Loucy (cell line): Measurements from ENCODE around the gene VPS52.
A peak's percentile ranks its signal among the peaks of the same experiment; 100 is the strongest.

Experiments
- H2AFZ ChIP-seq: fragments of 200-600 bp; sonication (generic); 2 replicates; pipeline ENCODE4 v1.6.0; 2016; ENCODE audit warnings: antibody characterized with exemption, mild to moderate bottlenecking, low read length, moderate library complexity
- H3F3A ChIP-seq: fragments of 200-600 bp; 2 replicates; pipeline ENCODE4 v1.6.0; 2016; ENCODE audit warnings: antibody characterized with exemption, low read depth, mild to moderate bottlenecking
- H3K27me3 ChIP-seq: fragments of 200-600 bp; sonication (generic); 2 replicates; pipeline ENCODE4 v1.6.1; 2014; ENCODE audit warnings: low read length, mild to moderate bottlenecking; ENCODE audit not compliant: insufficient read depth, poor library complexity, severe bottlenecking
- H3K36me3 ChIP-seq: fragments of 200-600 bp; sonication (generic); 2 replicates; pipeline ENCODE4 v1.6.1; 2016; ENCODE audit warnings: low read length; ENCODE audit not compliant: insufficient read depth
- H3K4me1 ChIP-seq: fragments of 200-600 bp; sonication (generic); 2 replicates; pipeline ENCODE4 v1.5.1; 2014; ENCODE audit warnings: low read length, mild to moderate bottlenecking; ENCODE audit not compliant: insufficient read depth, poor library complexity, severe bottlenecking
- H3K4me2 ChIP-seq: fragments of 200-600 bp; sonication (generic); 2 replicates; pipeline ENCODE4 v1.6.0; 2014; ENCODE audit warnings: antibody characterized with exemption, low read length, low read depth, mild to moderate bottlenecking; ENCODE audit not compliant: poor library complexity, severe bottlenecking
- H3K4me3 ChIP-seq: fragments of 200-600 bp; sonication (generic); 2 replicates; pipeline ENCODE4 v1.5.1; 2014; ENCODE audit warnings: low read length, mild to moderate bottlenecking, mixed read lengths; ENCODE audit not compliant: poor library complexity, severe bottlenecking
- H3K79me2 ChIP-seq: fragments of 200-600 bp; sonication (generic); 2 replicates; pipeline ENCODE4 v1.6.1; 2014; ENCODE audit warnings: low read length; ENCODE audit not compliant: insufficient read depth
- H3K9ac ChIP-seq: fragments of 200-600 bp; sonication (generic); 2 replicates; pipeline ENCODE4 v1.6.0; 2014; ENCODE audit warnings: mild to moderate bottlenecking, low read depth, low read length, moderate library complexity; ENCODE audit not compliant: poor library complexity, severe bottlenecking
- H3K9me2 ChIP-seq: fragments of 200-600 bp; sonication (generic); replicated peaks from 2 replicates; pipeline ENCODE4 v1.6.1; 2016; ENCODE audit warnings: low read depth, low read length, mixed read lengths
- H3K9me3 ChIP-seq: fragments of 200-600 bp; sonication (generic); 2 replicates; pipeline ENCODE4 v1.6.1; 2014; ENCODE audit warnings: mild to moderate bottlenecking, antibody characterized with exemption, low read length, low read depth; ENCODE audit not compliant: insufficient read depth
- H4K20me1 ChIP-seq: fragments of 200-600 bp; sonication (generic); 2 replicates; pipeline ENCODE4 v1.6.0; 2014; ENCODE audit warnings: antibody characterized with exemption, low read length, mild to moderate bottlenecking; ENCODE audit not compliant: insufficient read depth, poor library complexity, severe bottlenecking
- EZH2phosphoT487 ChIP-seq: fragments of 200-600 bp; IDR thresholded peaks from 2 replicates; pipeline ENCODE4 v1.6.1; 2018; ENCODE audit warnings: antibody characterized with exemption, mild to moderate bottlenecking, moderate library complexity, borderline replicate concordance
- TF ChIP-seq, protein P1 (sequence below): fragments of 200-600 bp; sonication (generic); conservative IDR thresholded peaks from 2 replicates; pipeline ENCODE4 v1.5.1; 2014; ENCODE audit warnings: mild to moderate bottlenecking, antibody characterized with exemption, low read length

The VPS52 gene

DNA sequence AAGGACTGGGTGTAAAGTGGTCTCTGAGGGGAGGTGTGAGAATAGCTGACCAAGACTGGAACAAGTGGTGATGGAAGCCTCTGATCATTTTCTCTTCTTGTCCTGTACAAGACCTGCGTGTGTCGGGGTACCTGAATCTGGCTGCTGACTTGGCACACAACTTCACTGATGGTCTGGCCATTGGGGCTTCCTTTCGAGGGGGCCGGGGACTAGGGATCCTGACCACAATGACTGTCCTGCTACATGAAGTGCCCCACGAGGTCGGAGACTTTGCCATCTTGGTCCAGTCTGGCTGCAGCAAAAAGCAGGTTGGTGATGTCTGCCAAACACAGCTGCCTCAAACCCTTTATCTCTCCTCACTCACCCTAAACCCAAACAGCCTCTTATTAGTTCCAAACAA, 68.9 kb downstream of the VPS52 start:
- Histone ChIP-seq H3K27me3 (no peaks in the 10 kb centered on the region), H3K4me2 (peak overlapping the region; percentile 98), H3K36me3 (peaks cover 14% of the 10 kb centered on the region; the same call in 1 of the 2 replicates), H3K4me3 (no peak overlapping the region), H3K79me2 (peaks cover 69% of the 10 kb centered on the region), H3F3A (0 out of 2 replicates have a peak, but pooled peaks cover 5% of the 10 kb centered on the region), H2AFZ (no peak overlapping the region), H3K9me3 (no peaks in the 10 kb centered on the region), H3K9me2 (no peaks in the 10 kb centered on the region), H3K9ac (no peak overlapping the region), H3K4me1 (peaks cover 60% of the 10 kb centered on the region), H4K20me1 (peaks cover 43% of the 10 kb centered on the region)
- TF ChIP-seq, protein P1, sequence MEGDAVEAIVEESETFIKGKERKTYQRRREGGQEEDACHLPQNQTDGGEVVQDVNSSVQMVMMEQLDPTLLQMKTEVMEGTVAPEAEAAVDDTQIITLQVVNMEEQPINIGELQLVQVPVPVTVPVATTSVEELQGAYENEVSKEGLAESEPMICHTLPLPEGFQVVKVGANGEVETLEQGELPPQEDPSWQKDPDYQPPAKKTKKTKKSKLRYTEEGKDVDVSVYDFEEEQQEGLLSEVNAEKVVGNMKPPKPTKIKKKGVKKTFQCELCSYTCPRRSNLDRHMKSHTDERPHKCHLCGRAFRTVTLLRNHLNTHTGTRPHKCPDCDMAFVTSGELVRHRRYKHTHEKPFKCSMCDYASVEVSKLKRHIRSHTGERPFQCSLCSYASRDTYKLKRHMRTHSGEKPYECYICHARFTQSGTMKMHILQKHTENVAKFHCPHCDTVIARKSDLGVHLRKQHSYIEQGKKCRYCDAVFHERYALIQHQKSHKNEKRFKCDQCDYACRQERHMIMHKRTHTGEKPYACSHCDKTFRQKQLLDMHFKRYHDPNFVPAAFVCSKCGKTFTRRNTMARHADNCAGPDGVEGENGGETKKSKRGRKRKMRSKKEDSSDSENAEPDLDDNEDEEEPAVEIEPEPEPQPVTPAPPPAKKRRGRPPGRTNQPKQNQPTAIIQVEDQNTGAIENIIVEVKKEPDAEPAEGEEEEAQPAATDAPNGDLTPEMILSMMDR: no peak
- no peak for TF ChIP-seq EZH2phosphoT487

DNA sequence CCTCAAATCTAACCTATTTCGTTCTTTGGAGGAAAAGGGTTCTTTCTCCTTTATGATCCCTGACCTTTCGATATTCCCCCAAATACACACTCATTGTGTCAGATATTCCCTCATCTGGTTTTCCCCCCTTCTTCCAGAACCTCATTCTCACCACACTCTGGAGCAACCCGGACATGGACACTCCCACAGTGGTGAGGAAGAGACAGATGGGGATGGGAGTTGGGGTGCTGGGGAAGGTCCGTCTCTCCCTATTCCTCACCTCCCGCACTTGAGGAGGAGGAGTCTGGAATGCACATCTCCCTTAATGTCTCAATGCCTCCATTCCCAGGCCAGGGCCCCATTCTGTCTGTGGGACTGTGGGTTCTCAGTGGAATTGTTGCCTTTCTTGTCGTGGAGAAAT, 69.7 kb downstream of the VPS52 start:
- H3K9me3 ChIP-seq: no peaks in the 10 kb centered on the region
- H3K9me2 ChIP-seq: no peaks in the 10 kb centered on the region
- H3K4me2 ChIP-seq: peak overlapping the region; percentile 98
- no peak overlapping the region for H2AFZ ChIP-seq
- peak overlapping the region; percentile 87 for H3K4me3 ChIP-seq
- peaks cover 65% of the 10 kb centered on the region for H3K4me1 ChIP-seq
- TF ChIP-seq EZH2phosphoT487: no peak
- TF ChIP-seq, protein P1: no peak
- peak overlapping the region; percentile 87 for H3K9ac ChIP-seq
- H3F3A ChIP-seq: 0 out of 2 replicates have a peak, but pooled peaks cover 5% of the 10 kb centered on the region
- no peaks in the 10 kb centered on the region for H3K27me3 ChIP-seq
- peaks cover 74% of the 10 kb centered on the region for H3K79me2 ChIP-seq
- H3K36me3 ChIP-seq: peaks cover 18% of the 10 kb centered on the region; the same call in 1 of the 2 replicates
- H4K20me1 ChIP-seq: peaks cover 50% of the 10 kb centered on the region

DNA sequence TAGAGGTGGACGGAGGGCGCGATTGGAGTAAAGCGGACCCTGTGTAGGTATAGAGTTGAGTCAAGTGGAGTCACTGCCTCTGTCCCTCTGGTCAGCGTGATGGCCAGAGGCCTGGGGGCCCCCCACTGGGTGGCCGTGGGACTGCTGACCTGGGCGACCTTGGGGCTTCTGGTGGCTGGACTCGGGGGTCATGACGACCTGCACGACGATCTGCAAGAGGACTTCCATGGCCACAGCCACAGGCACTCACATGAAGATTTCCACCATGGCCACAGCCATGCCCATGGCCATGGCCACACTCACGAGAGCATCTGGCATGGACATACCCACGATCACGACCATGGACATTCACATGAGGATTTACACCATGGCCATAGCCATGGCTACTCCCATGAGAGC, 70.5 kb downstream of the VPS52 start:
- Histone ChIP-seq H3K4me1 (peaks cover 66% of the 10 kb centered on the region), H3K79me2 (peaks cover 82% of the 10 kb centered on the region), H3K4me2 (peak overlapping the region; percentile 98), H3K9me2 (no peaks in the 10 kb centered on the region), H3K27me3 (no peaks in the 10 kb centered on the region), H3K4me3 (peak overlapping the region; percentile 87), H2AFZ (peak overlapping the region; percentile 76), H3F3A (0 out of 2 replicates have a peak, but pooled peaks cover 5% of the 10 kb centered on the region), H3K36me3 (peaks cover 23% of the 10 kb centered on the region; the same call in 1 of the 2 replicates), H3K9me3 (no peaks in the 10 kb centered on the region), H4K20me1 (peaks cover 58% of the 10 kb centered on the region), H3K9ac (peak overlapping the region; percentile 87)
- TF ChIP-seq, protein P1: no peak; the same call in 1 of the 2 replicates
- TF ChIP-seq EZH2phosphoT487: no peak
